Heart left ventricle (tissue), 13 donors: ENCODE measurements around the gene RBM18.

Experiments
- POLR2A ChIP-seq, 2 donors: fragments of 450-650 bp; IDR thresholded peaks; one replicate each; pipeline ENCODE4 v1.6.1; 2017; ENCODE audit warnings: antibody characterized with exemption in 2 of 2, mild to moderate bottlenecking in 2 of 2, moderate library complexity in 2 of 2
- TF ChIP-seq, protein P1 (sequence below), 12 donors: fragments of 200-600 bp; sonication (generic) in 4 of 12; IDR thresholded peaks; one replicate each; pipeline versions ENCODE4 v1.5.0 to v1.8.0; 2018 to 2022; ENCODE audit warnings: antibody characterized with exemption in 12 of 12, mild to moderate bottlenecking in 5 of 12
- donor health status: ischemic (EF 13 %, LVEDD 7.1; RV severe dilation, severe dysfunction).
- donor health status: DM: no; HTN: yes; CAD: no.
- donor health status: DM: no; HTN: no; CAD: no.
- donor health status: ischemic (EF 25% LVEDD 6.9; RV normal size, moderate dysfunction).
- donor health status: ischemic (EF 25% LVEDD 5.7; RV mildly dilated, moderate dysfunction).
- donor health status: ischemic (EF 35%, LVEDD 5.7; RV mildly dilated, moderate dysfunction).
- donor health status: nonischemic (EF 11% LVEDD 7.7; RV severe dilation, severe dysfunction).
- donor health status: DM: yes; HTN: yes; CAD: no.
- donor health status: PGD.
- donor health status: ischemic (EF 29% LVEDD 5.4; RV normal size, mild dysfunction).
- donor health status: nonischemic (EF 23%, LVEDD 6.1; RV moderate dilation, normal function).

DNA sequence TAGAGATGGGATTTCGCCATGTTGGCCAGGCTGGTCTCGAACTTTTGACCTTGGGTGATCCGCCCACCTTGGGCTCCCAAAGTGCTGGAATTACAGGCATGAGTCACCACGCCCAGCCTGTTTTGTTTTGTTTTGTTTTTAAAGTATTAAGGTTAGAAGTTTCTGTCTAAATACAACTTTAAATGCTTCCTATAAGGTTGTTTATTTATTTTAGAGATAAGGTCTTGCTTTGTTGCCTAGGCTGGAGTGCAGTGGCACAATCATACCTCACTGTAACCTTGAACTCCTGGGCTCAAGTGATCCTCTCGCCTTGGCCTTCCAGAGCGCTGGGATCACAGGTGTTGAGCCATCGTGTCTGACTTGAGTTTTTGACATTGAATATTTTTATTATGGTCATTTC is 11.5 kb upstream of the RBM18 start:
- TF ChIP-seq, protein P1, sequence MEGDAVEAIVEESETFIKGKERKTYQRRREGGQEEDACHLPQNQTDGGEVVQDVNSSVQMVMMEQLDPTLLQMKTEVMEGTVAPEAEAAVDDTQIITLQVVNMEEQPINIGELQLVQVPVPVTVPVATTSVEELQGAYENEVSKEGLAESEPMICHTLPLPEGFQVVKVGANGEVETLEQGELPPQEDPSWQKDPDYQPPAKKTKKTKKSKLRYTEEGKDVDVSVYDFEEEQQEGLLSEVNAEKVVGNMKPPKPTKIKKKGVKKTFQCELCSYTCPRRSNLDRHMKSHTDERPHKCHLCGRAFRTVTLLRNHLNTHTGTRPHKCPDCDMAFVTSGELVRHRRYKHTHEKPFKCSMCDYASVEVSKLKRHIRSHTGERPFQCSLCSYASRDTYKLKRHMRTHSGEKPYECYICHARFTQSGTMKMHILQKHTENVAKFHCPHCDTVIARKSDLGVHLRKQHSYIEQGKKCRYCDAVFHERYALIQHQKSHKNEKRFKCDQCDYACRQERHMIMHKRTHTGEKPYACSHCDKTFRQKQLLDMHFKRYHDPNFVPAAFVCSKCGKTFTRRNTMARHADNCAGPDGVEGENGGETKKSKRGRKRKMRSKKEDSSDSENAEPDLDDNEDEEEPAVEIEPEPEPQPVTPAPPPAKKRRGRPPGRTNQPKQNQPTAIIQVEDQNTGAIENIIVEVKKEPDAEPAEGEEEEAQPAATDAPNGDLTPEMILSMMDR (IDR thresholded peaks at IDR 0.05): no peak
- TF ChIP-seq POLR2A (IDR thresholded peaks at IDR 0.05): no peak
